Body of pancreas (tissue), 4 donors: ENCODE results near the gene SECTM1. TPM values are rescaled to one million over a fixed set of nuclear protein-coding genes. Genes with fewer than 3 reads are reported as not detected.

ENCODE experiments used
- ATAC-seq: fragments of 150-250 bp; one replicate; pipeline ENCODE4 v1.9.1; 2016
- DNase-seq, 4 donors: peaks; one replicate each; pipeline ENCODE4 v3.0.0-alpha.2; 2019
- H3K27ac ChIP-seq, 4 donors: fragments of 200-600 bp; sonication (generic); 1 replicate in 3 of 4; 2 replicates in 1 of 4; pipeline versions ENCODE4 v1.5.1 to v1.6.1; 2016 to 2019; ENCODE audit warnings: mild to moderate bottlenecking in 1 of 4, mixed read lengths in 1 of 4, moderate library complexity in 1 of 4
- H3K27me3 ChIP-seq, 2 donors: fragments of 200-600 bp; sonication (generic); one replicate each; pipeline ENCODE4 v1.6.0; 2016; ENCODE audit warnings: mild to moderate bottlenecking in 1 of 2
- H3K36me3 ChIP-seq, 2 donors: fragments of 200-600 bp; sonication (generic); replicated peaks in 1 of 2; 2 replicates each; pipeline ENCODE4 v1.5.1; 2016; ENCODE audit warnings: low read depth in 2 of 2; ENCODE audit not compliant: insufficient read depth in 1 of 2
- H3K4me1 ChIP-seq: fragments of 200-600 bp; sonication (generic); one replicate; pipeline ENCODE4 v1.6.0; 2016
- H3K4me3 ChIP-seq, 2 donors: fragments of 200-600 bp; sonication (generic); 1 replicate in 1 of 2; 2 replicates in 1 of 2; pipeline ENCODE4 v1.5.1; 2016 to 2019
- H3K9me3 ChIP-seq, 3 donors: fragments of 200-600 bp; sonication (generic); 1 replicate in 2 of 3; 2 replicates in 1 of 3; pipeline ENCODE4 v1.5.1; 2016
- CTCF ChIP-seq, 7 experiments: fragments of 450-650 bp in 4 of 7; fragments of 200-600 bp in 3 of 7; sonication (generic) in 3 of 7; IDR thresholded peaks; one replicate each; pipeline ENCODE4 v1.5.1; 2016 to 2019; ENCODE audit warnings: antibody characterized with exemption in 7 of 7
- POLR2A ChIP-seq, 3 donors: fragments of 450-650 bp; IDR thresholded peaks; one replicate each; pipeline ENCODE4 v1.6.1; 2016; ENCODE audit warnings: antibody characterized with exemption in 3 of 3, mild to moderate bottlenecking in 2 of 3
- WGBS, 2 donors: methylation state at CpG; one replicate each; pipeline ENCODE4 v1.1.5; 2017; 5-methylcytosine and 5-hydroxymethylcytosine counted together
- intact Hi-C: fragments of 100-400 bp; cut with DNase I; formaldehyde crosslinking; loops from one replicate; pipeline ENCODE4 v1.15.1; 2023
- total RNA-seq, 2 donors: library from RNA; depleted of rRNA; stranded (reverse); fragments of >200 nt; gene quantifications; one replicate each; pipeline ENCODE4 v1.1.0, GENCODE V29; 2016

Gene SECTM1
- total RNA-seq, 2 donors from 2014 or later = 5.4 to 6.3 TPM

GRCh38 chr17:82320140-82320840 lies 13.3 kb downstream of the SECTM1 start:
- no peak overlapping the region for H3K4me3 ChIP-seq
- no peaks in the 10 kb centered on the region for H3K36me3 ChIP-seq
- ATAC-seq (no peak), DNase-seq (no peak)
- intact Hi-C loops = loop anchor here (5.0 kb wide), 1 partner anchor 83 kb away; no protein-coding TSS in a partner anchor
- H3K27me3 ChIP-seq = no peaks in the 10 kb centered on the region
- WGBS, 2 donors = 69 to 70% methylated on average over 23 to 26 of the region's 26 CpGs
- no peaks in the 10 kb centered on the region for H3K9me3 ChIP-seq
- no peak for TF ChIP-seq CTCF (IDR thresholded peaks at IDR 0.05)
- no peak for TF ChIP-seq POLR2A (IDR thresholded peaks at IDR 0.05)
- no peak overlapping the region for H3K27ac ChIP-seq
- peaks cover 7% of the 10 kb centered on the region for H3K4me1 ChIP-seq

- Histone ChIP-seq H3K4me1 (peaks cover 7% of the 10 kb centered on the region), H3K27ac (no peak overlapping the region), H3K27me3 (no peaks in the 10 kb centered on the region), H3K4me3 (no peak overlapping the region), H3K9me3 (no peaks in the 10 kb centered on the region), H3K36me3 (no peaks in the 10 kb centered on the region)
- TF ChIP-seq CTCF (IDR thresholded peaks at IDR 0.05) (no peak), POLR2A (IDR thresholded peaks at IDR 0.05) (no peak)
- DNase-seq = no peak
- intact Hi-C loops = loop anchor here (5.0 kb wide), 1 partner anchor 82 kb away; no protein-coding TSS in a partner anchor
- no peak for ATAC-seq
- WGBS, 2 donors = 87 to 91% methylated on average over 34 to 35 of the region's 35 CpGs
Measured at GRCh38 chr17:82319619-82320062, 13.9 kb downstream of the SECTM1 start.

GRCh38 chr17:82318772-82319606 lies 14.6 kb downstream of the SECTM1 start:
- H3K27ac ChIP-seq = no peak overlapping the region
- H3K4me1 ChIP-seq = peaks cover 7% of the 10 kb centered on the region
- H3K27me3 ChIP-seq = no peaks in the 10 kb centered on the region
- H3K9me3 ChIP-seq = no peaks in the 10 kb centered on the region
- TF ChIP-seq CTCF (IDR thresholded peaks at IDR 0.05) (no peak), POLR2A (IDR thresholded peaks at IDR 0.05) (no peak)
- intact Hi-C loops = no loop called here
- ATAC-seq (no peak), DNase-seq (no peak)
- H3K36me3 ChIP-seq = no peaks in the 10 kb centered on the region
- WGBS, 2 donors = 85 to 86% methylated on average over 76 of the region's 76 CpGs
- no peak overlapping the region for H3K4me3 ChIP-seq

GRCh38 chr17:82318169-82318498 lies 15.4 kb downstream of the SECTM1 start:
- H3K9me3 ChIP-seq = no peaks in the 10 kb centered on the region

More at GRCh38 chr17:82318169-82318498, 15.4 kb downstream of the SECTM1 start:
- DNase-seq (no peak), ATAC-seq (no peak)
- intact Hi-C loops = no loop called here
- 92 to 94% methylated on average over 20 of the region's 20 CpGs for WGBS, 2 donors
- Histone ChIP-seq H3K4me1 (peaks cover 7% of the 10 kb centered on the region), H3K27me3 (no peaks in the 10 kb centered on the region), H3K4me3 (no peak overlapping the region), H3K36me3 (no peaks in the 10 kb centered on the region), H3K27ac (no peak overlapping the region)
- no peak for TF ChIP-seq POLR2A (IDR thresholded peaks at IDR 0.05)
- no peak for TF ChIP-seq CTCF (IDR thresholded peaks at IDR 0.05)
